ENCODE results near the gene CRX.

DNA sequence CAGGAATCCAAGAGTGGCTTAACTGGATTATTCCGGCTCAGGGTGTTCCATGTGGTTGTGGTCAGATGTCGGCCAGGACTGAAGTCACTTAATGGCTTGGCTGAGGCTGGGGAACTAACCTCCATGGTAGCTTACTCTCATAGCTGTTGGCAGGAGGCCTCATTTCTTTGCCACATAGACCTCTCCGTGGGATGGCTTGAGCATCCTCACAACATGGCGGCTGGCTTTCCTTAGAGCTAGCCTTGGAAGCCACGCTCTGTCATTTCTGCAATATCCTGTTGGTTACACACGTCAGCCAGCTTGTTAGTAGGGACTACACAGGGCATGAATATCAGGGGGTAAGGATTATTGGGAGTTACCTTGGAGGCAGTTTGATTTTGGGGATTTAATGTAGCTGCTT lies 5.1 kb downstream of the CRX start:
- TF ChIP-seq POLR2A (IDR thresholded peaks at IDR 0.05; ENCODE audit: low read length) = no peak
- TF ChIP-seq GATA1 (IDR thresholded peaks at IDR 0.05; ENCODE audit: low read depth, low read length) = no peak

Measured in erythroblast (primary cell).